A549 (cell line): Measurements from ENCODE around the gene ITGAL. TPM values are rescaled to one million over a fixed set of nuclear protein-coding genes. Genes with fewer than 3 reads are reported as not detected.

Experiments used
- ATAC-seq, 2 experiments: fragments of 200-7000 bp in 1 of 2; fragments of >200 bp in 1 of 2; cut with Nextera tagmentation in 1 of 2; cut with Tn5 transposase in 1 of 2; 3 replicates each; pipeline versions ENCODE4 v1.8.0 to v1.9.1; 2018 to 2020; ENCODE audit warnings: mild to moderate bottlenecking in 1 of 2, moderate library complexity in 1 of 2
- CTCF ChIA-PET: fragments of 300-600 bp; sonication (Branson Sonifier 250); formaldehyde crosslinking; extraction: SDS; loops from one replicate; lab custom pipeline; 2021; ENCODE audit warnings: antibody characterized with exemption, inconsistent platforms; lab: Yijun Ruan, JAX
- POLR2A ChIA-PET: fragments of 350-600 bp; formaldehyde crosslinking; extraction: SDS; loops from one replicate; lab custom pipeline; 2021; ENCODE audit warnings: antibody characterized with exemption, inconsistent platforms; lab: Yijun Ruan, JAX
- DNase-seq, 2 experiments: peaks; one replicate each; pipeline versions ENCODE4 v3.0.0 to v3.0.0-alpha.2; 2011 to 2016; ENCODE audit warnings: low read depth in 1 of 2, low spot score in 1 of 2
- FAIRE-seq: peaks from 2 replicates; lab custom pipeline; 2011; peaks lifted over from hg19 to GRCh38; lab: Jason Lieb, UNC
- H3K27ac ChIP-seq, 2 experiments: fragments of >200 bp; sonication (Bioruptor Twin); formaldehyde crosslinking; 3 replicates each; pipeline ENCODE4 v1.5.1; 2016 to 2017
- H3K4me1 ChIP-seq: fragments of >200 bp; sonication (Bioruptor Twin); formaldehyde crosslinking; 3 replicates; pipeline ENCODE4 v1.6.1; 2016
- H3K4me2 ChIP-seq: fragments of >200 bp; sonication (Bioruptor Twin); formaldehyde crosslinking; 3 replicates; pipeline ENCODE4 v1.6.1; 2016
- H3K4me3 ChIP-seq: fragments of >200 bp; sonication (Bioruptor Twin); formaldehyde crosslinking; 3 replicates; pipeline ENCODE4 v1.5.1; 2016
- H3K9me3 ChIP-seq: fragments of >200 bp; sonication (Bioruptor Twin); formaldehyde crosslinking; 3 replicates; pipeline ENCODE4 v1.6.1; 2016
- CHD2 ChIP-seq: fragments of 150-350 bp; IDR thresholded peaks from 2 replicates; pipeline ENCODE4 v1.6.1; 2014; ENCODE audit warnings: low read length; ENCODE audit not compliant: partially characterized antibody
- E2F6 ChIP-seq: IDR thresholded peaks from 2 replicates; pipeline ENCODE4 v1.6.1; 2012; ENCODE audit warnings: low read depth, borderline replicate concordance
- EHMT2 ChIP-seq: fragments of 200-600 bp; sonication (generic); IDR thresholded peaks from 2 replicates; pipeline ENCODE4 v1.6.1; 2016; ENCODE audit warnings: antibody characterized with exemption, low read depth, mild to moderate bottlenecking, moderate library complexity
- ELK1 ChIP-seq: fragments of 150-350 bp; IDR thresholded peaks from 2 replicates; pipeline ENCODE4 v1.6.1; 2014; ENCODE audit warnings: low read depth, mild to moderate bottlenecking, low read length
- EP300 ChIP-seq, 2 experiments: fragments of >200 bp; sonication (Bioruptor Twin); formaldehyde crosslinking; IDR thresholded peaks; 2 replicates in 1 of 2; 3 replicates in 1 of 2; pipeline ENCODE4 v1.6.1; 2016 to 2017
- FOSB ChIP-seq: fragments of 250-450 bp; sonication (Bioruptor Pico); IDR thresholded peaks from 2 replicates; pipeline ENCODE4 v1.5.0; 2020; ENCODE audit warnings: mild to moderate bottlenecking, moderate library complexity
- HOXA7 ChIP-seq: fragments of 250-450 bp; sonication (Bioruptor Pico); IDR thresholded peaks from 2 replicates; pipeline ENCODE4 v1.5.0; 2020; ENCODE audit warnings: mild to moderate bottlenecking, moderate library complexity
- JUNB ChIP-seq: fragments of >200 bp; sonication (Bioruptor Twin); formaldehyde crosslinking; IDR thresholded peaks from 2 replicates; pipeline ENCODE4 v1.6.1; 2016
- MYC ChIP-seq: IDR thresholded peaks from 2 replicates; pipeline ENCODE4 v1.6.1; 2012; ENCODE audit warnings: mild to moderate bottlenecking, inconsistent platforms, low read length, improper control_type of control experiment, borderline replicate concordance
- NR3C1 ChIP-seq: fragments of >200 bp; sonication (Bioruptor Twin); formaldehyde crosslinking; IDR thresholded peaks from 3 replicates; pipeline ENCODE4 v1.6.1; 2017
- TP53 ChIP-seq: fragments of 250-450 bp; sonication (Bioruptor Pico); IDR thresholded peaks from 2 replicates; pipeline ENCODE4 v1.5.0; 2021; ENCODE audit warnings: mild to moderate bottlenecking, moderate library complexity
- ZC3H11A ChIP-seq: fragments of 450-650 bp; IDR thresholded peaks from 2 replicates; pipeline ENCODE4 v1.6.1; 2014; ENCODE audit warnings: antibody characterized with exemption, mild to moderate bottlenecking
- WGBS: methylation state at CpG from one replicate; pipeline ENCODE4 v1.1.6; 2017; ENCODE audit errors: missing lambda C conversion rate; 5-methylcytosine and 5-hydroxymethylcytosine counted together
- polyA plus RNA-seq, 4 experiments: library from polyadenylated mRNA; depleted of rRNA in 3 of 4; stranded (reverse); fragments of >200 nt; fragmentation: RNase III in 1 of 4; extraction: RNeasy Plus Mini Kit Qiagen cat#74134 plus additional on column Dnase treatment in 1 of 4; gene quantifications; 2 replicates in 3 of 4; 3 replicates in 1 of 4; pipeline ENCODE4 v1.2.3, GENCODE V29; 2011 to 2017
- TF ChIP-seq, protein P1 (sequence below): IDR thresholded peaks from 2 replicates; pipeline ENCODE4 v1.6.1; 2012
- TF ChIP-seq, protein P2 (sequence below): fragments of >200 bp; sonication (Bioruptor Twin); formaldehyde crosslinking; IDR thresholded peaks from 3 replicates; pipeline ENCODE4 v1.6.1; 2016
- TF ChIP-seq, protein P3 (sequence below): fragments of 450-650 bp; IDR thresholded peaks from 2 replicates; pipeline ENCODE4 v1.6.1; 2014; ENCODE audit warnings: antibody characterized with exemption

Gene ITGAL
- polyA plus RNA-seq, 2 of the 4 experiments (the other 2 are of a cell fraction) = 0.17 to 0.94 TPM

- Histone ChIP-seq H3K4me1 (peaks cover 14% of the 10 kb centered on the region), H3K4me3 (no peak overlapping the region), H3K9me3 (no peaks in the 10 kb centered on the region), H3K4me2 (no peak overlapping the region), H3K27ac (no peak overlapping the region)
- CTCF ChIA-PET = interaction anchor here (0.8 to 1.4 kb wide), 2 partner anchors 28 to 90 kb away, joined by 3 to 6 read pairs; partner anchors contain the start of gene DCTPP1
- WGBS = 89% methylated on average over 20 of the region's 20 CpGs
- ATAC-seq (no peak), DNase-seq (no peak), FAIRE-seq (no peak)
- TF ChIP-seq, protein P1, sequence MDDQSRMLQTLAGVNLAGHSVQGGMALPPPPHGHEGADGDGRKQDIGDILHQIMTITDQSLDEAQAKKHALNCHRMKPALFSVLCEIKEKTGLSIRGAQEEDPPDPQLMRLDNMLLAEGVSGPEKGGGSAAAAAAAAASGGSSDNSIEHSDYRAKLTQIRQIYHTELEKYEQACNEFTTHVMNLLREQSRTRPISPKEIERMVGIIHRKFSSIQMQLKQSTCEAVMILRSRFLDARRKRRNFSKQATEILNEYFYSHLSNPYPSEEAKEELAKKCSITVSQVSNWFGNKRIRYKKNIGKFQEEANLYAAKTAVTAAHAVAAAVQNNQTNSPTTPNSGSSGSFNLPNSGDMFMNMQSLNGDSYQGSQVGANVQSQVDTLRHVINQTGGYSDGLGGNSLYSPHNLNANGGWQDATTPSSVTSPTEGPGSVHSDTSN = no peak
- TF ChIP-seq TP53 (CRISPR knock-in tag) = no peak
- no peak for TF ChIP-seq HOXA7 (CRISPR knock-in tag)
- no peak for TF ChIP-seq CHD2
- TF ChIP-seq NR3C1 = no peak
- no peak for TF ChIP-seq ZC3H11A
- no peak for TF ChIP-seq JUNB
- TF ChIP-seq, protein P2, sequence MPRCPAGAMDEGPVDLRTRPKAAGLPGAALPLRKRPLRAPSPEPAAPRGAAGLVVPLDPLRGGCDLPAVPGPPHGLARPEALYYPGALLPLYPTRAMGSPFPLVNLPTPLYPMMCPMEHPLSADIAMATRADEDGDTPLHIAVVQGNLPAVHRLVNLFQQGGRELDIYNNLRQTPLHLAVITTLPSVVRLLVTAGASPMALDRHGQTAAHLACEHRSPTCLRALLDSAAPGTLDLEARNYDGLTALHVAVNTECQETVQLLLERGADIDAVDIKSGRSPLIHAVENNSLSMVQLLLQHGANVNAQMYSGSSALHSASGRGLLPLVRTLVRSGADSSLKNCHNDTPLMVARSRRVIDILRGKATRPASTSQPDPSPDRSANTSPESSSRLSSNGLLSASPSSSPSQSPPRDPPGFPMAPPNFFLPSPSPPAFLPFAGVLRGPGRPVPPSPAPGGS = no peak
- POLR2A ChIA-PET = no interaction called here
These were observed 46.8 kb downstream of the ITGAL start for GRCh38 chr16:30519120-30520049.

- H3K9me3 ChIP-seq = no peaks in the 10 kb centered on the region
- peaks cover 20% of the 10 kb centered on the region for H3K4me1 ChIP-seq
- CTCF ChIA-PET = interaction anchor here (0.6 to 1.0 kb wide), 3 partner anchors 8 to 473 kb away, joined by 3 to 4 read pairs (median 3); no protein-coding TSS in a partner anchor
- 88% methylated on average over 7 of the region's 7 CpGs for WGBS
- POLR2A ChIA-PET = no interaction called here
- DNase-seq = no peak
- TF ChIP-seq E2F6 = no peak
- TF ChIP-seq, protein P3, sequence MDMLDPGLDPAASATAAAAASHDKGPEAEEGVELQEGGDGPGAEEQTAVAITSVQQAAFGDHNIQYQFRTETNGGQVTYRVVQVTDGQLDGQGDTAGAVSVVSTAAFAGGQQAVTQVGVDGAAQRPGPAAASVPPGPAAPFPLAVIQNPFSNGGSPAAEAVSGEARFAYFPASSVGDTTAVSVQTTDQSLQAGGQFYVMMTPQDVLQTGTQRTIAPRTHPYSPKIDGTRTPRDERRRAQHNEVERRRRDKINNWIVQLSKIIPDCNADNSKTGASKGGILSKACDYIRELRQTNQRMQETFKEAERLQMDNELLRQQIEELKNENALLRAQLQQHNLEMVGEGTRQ = no peak
- no peak for TF ChIP-seq EP300 (IDR thresholded peaks at IDR 0.05)
- no peak for TF ChIP-seq FOSB (CRISPR knock-in tag)
- TF ChIP-seq MYC = no peak
- no peak for TF ChIP-seq EHMT2
- no peak for TF ChIP-seq ELK1
- no peak for TF ChIP-seq ZC3H11A
- TF ChIP-seq, all 56 proteins: peak for 0
- Histone ChIP-seq H3K4me2 (no peak overlapping the region), H3K4me3 (no peak overlapping the region), H3K27ac (peak overlapping the region in 1 of 2 experiments; percentile 51; a peak in 3 of 6 replicates)
- ATAC-seq = no peak
- no peak for FAIRE-seq
These were observed 48.9 kb downstream of the ITGAL start for GRCh38 chr16:30521476-30521872.
